Measurements from ENCODE around the gene CDKL4.
"Not testable (repeated sequence)": the region's sequence is repeated elsewhere in the genome, so short reads cannot be mapped to it uniquely, and the experiment has no call there.

CDKL4 gene

GRCh38 chr2:39140948-39141333 lies 102.8 kb downstream of the CDKL4 start:
- not testable (repeated sequence) for DNase-seq

DNA sequence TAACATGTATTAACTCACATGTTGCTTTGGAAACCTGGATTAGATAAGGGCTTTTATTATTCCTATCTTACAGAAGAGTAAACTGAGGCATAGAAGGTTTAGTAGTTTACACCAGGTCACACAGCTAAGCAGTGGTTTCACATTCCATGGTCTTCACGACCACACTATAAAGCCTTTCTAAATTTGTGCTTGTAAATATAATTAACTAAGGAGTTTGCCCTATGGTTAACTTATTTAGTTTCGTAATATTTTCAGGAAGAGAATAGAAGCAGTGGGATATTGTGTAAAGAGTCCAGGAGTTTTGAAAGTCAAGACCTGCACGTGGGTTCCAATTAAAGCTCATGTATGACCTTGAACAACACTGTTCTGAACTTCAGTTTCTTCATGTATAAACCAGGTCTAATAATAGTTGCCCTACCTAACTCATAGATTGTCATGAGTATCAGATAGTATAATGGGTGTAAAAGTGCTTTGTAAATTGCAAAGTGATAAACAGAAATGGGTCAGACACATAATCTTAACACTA lies 103.4 kb downstream of the CDKL4 start:
- DNase-seq, result no peak

- peak; percentile 88 for DNase-seq
These were observed 104.1 kb downstream of the CDKL4 start for GRCh38 chr2:39139511-39140237.

- DNase-seq, result no peak
These were observed 104.9 kb downstream of the CDKL4 start for GRCh38 chr2:39138837-39139211.

DNA sequence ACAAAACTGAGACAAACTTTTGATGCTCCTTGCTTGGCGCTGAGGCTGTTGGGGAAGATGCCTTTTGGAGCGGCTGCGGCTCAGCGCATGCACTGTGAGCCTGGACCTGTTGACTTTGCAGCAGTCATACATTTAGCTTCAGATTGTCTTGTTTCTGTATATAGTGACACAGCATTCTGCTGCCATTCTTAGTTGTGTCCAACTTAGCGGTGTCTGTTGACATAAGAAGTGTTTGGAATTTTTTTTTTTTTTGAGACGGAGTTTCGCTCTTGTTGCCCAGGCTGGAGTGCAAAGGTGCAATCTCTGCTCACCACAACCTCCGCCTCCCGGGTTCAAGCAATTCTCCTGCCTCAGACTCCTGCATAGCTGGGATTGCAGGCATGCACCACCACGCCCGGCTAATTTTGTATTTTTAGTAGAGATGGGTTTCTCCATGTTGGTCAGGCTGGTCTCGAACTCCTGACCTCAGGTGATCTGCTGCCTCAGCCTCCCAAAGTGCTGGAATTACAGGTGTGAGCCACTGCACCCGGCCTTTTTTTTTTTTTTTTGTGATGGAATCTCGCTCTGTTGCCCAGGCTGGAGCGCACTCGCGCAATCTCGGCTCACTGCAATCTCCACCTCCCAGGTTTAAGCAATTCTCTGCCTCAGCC lies 105.5 kb downstream of the CDKL4 start:
- not testable (repeated sequence) for DNase-seq

DNA sequence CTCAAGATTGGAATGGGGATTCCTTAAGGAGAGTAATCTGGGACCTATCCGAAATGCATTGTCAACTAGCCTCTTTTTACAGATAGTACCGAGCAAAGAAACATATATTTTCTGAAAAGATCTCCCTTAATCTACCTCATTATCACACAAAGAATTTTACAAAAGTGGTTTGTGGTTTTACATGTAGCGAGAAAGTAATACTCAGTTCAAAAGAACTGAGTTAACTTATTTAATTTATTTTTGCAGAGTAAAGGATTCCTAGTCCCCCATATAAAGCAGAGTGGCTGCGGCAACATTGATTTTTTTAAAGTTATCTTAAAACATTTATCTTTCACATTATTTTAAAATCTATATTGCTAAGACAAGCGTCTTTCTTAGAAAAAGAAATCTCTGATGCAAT lies 107.0 kb downstream of the CDKL4 start:
- DNase-seq, result no peak

GRCh38 chr2:39135690-39136259 lies 108.0 kb downstream of the CDKL4 start:
- DNase-seq, result peak; percentile 85

DNA sequence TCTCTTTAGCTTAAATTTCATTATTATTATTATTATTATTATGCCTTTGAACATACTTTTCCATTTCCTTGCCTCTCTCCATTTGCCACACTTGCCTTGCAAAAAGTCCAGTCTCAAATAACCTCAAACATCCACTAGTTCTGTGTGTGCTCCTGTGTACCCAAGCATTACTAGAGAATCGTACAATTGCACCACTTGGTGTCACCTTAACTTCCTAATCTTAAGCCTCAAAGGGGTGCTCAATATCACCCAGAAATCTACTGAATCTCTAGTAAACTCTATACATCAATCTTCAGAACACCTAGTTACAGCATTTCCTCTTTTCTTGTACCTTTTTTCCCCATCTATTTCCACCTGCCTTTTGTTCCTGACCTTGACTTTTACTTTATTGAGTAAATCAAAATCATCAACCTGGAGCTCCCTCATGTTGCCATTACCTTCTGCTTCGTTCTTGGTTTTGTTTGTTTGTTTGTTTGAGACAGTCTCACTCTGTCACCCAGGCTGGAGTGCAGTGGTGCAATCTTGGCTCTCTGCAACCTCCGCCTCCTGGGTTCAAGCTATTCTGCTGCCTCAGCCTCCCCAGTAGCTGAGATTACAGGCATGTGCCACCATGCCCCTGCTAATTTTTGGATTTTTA lies 110.4 kb downstream of the CDKL4 start:
- no peak for DNase-seq

- DNase-seq, result peak; percentile 88
These were observed 114.8 kb downstream of the CDKL4 start for GRCh38 chr2:39128919-39129391.

DNA sequence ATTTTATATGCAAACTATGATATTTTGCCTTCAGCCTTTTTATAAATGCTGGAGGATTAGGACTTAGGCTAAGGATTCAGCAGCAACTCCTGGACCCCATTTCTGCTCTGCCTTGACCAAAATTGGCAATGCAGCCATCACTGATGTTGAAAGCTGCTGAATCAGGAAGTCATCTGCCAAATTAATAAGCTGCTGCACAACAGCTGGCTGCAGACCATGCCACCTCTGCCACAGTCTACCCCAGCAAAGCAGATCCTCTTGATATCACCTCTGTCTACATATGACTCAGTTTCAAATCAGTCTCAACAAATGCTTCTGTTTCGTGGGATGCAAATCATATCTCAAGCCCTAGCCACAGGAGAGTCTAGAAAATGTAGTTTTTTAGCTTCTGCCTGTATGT lies 115.8 kb downstream of the CDKL4 start:
- DNase-seq, result peak; percentile 68
